Smooth muscle cell (in vitro differentiated cells): Measurements from ENCODE around the gene SLC35A2. TPM values are rescaled to one million over a fixed set of nuclear protein-coding genes. Genes with fewer than 3 reads are reported as not detected.

Source experiments
- DNase-seq: peaks from one replicate; lab custom pipeline; 2025; ENCODE audit not compliant: unreplicated experiment; lab: John Stamatoyannopoulos, UW
- H2AFZ ChIP-seq: fragments of 200-600 bp; sonication (generic); 2 replicates; pipeline ENCODE4 v1.6.0; 2016; ENCODE audit warnings: antibody characterized with exemption, low read depth, mild to moderate bottlenecking
- H3F3A ChIP-seq: fragments of 200-600 bp; sonication (generic); 2 replicates; pipeline ENCODE4 v1.6.0; 2017; ENCODE audit warnings: antibody characterized with exemption, low read depth
- H3K27ac ChIP-seq: fragments of 200-600 bp; sonication (generic); 2 replicates; pipeline ENCODE4 v1.5.1; 2016; ENCODE audit warnings: low read depth, mild to moderate bottlenecking
- H3K27me3 ChIP-seq: fragments of 200-600 bp; sonication (generic); 2 replicates; pipeline ENCODE4 v1.6.1; 2016; ENCODE audit warnings: low read depth, mild to moderate bottlenecking
- H3K36me3 ChIP-seq: fragments of 200-600 bp; sonication (generic); 2 replicates; pipeline ENCODE4 v1.5.1; 2016; ENCODE audit warnings: low read depth
- H3K4me1 ChIP-seq: fragments of 200-600 bp; sonication (generic); 2 replicates; pipeline ENCODE4 v1.5.1; 2016; ENCODE audit warnings: low read depth
- H3K4me2 ChIP-seq: fragments of 200-600 bp; sonication (generic); 2 replicates; pipeline ENCODE4 v1.6.0; 2016; ENCODE audit warnings: mild to moderate bottlenecking
- H3K4me3 ChIP-seq: fragments of 200-600 bp; sonication (generic); 2 replicates; pipeline ENCODE4 v1.5.1; 2016; ENCODE audit warnings: mild to moderate bottlenecking
- H3K79me2 ChIP-seq: fragments of 200-600 bp; sonication (generic); 2 replicates; pipeline ENCODE4 v1.6.0; 2016; ENCODE audit warnings: low read depth, mild to moderate bottlenecking
- H3K9ac ChIP-seq: fragments of 200-600 bp; sonication (generic); 2 replicates; pipeline ENCODE4 v1.6.0; 2016; ENCODE audit warnings: low read depth
- H3K9me3 ChIP-seq: fragments of 200-600 bp; sonication (generic); replicated peaks from 2 replicates; pipeline ENCODE4 v1.5.1; 2016; ENCODE audit warnings: low read depth
- H4K20me1 ChIP-seq: fragments of 200-600 bp; sonication (generic); 2 replicates; pipeline ENCODE4 v1.6.0; 2016; ENCODE audit warnings: low read depth
- CTCF ChIP-seq: fragments of 200-600 bp; sonication (generic); IDR thresholded peaks from 2 replicates; pipeline ENCODE4 v1.5.1; 2017; ENCODE audit warnings: borderline replicate concordance, mild to moderate bottlenecking, antibody characterized with exemption; ENCODE audit not compliant: insufficient read depth, poor library complexity, severe bottlenecking
- WGBS: methylation state at CpG from one replicate; pipeline ENCODE4 v1.1.7; 2016; ENCODE audit warnings: low lambda C conversion rate; 5-methylcytosine and 5-hydroxymethylcytosine counted together
- polyA plus RNA-seq: library from polyadenylated mRNA; unstranded; fragments of >200 nt; fragmentation: Nextera tagmentation; extraction: Ambion mirVana; gene quantifications from 2 replicates; pipeline ENCODE4 v1.2.1, GENCODE V29; 2016
- total RNA-seq: library from RNA; depleted of rRNA; stranded (reverse); fragments of >200 nt; gene quantifications from 2 replicates; pipeline ENCODE4 v1.2.3, GENCODE V29; 2014

The SLC35A2 gene
- total and polyA plus RNA-seq, 2 experiments from 2014 or later, result 72.0 to 98.2 TPM

- H3K4me3 ChIP-seq, result no peak overlapping the region
- H3K27ac ChIP-seq, result no peak overlapping the region
- peaks cover 7% of the 10 kb centered on the region for H3K79me2 ChIP-seq
- no peak overlapping the region for H3K9ac ChIP-seq
- peaks cover 43% of the 10 kb centered on the region for H4K20me1 ChIP-seq
- no peaks in the 10 kb centered on the region for H3F3A ChIP-seq
- no peak for TF ChIP-seq CTCF
- no peaks in the 10 kb centered on the region for H3K4me1 ChIP-seq
- WGBS, result 92% methylated on average over 14 of the region's 14 CpGs
- DNase-seq, result no peak
- no peaks in the 10 kb centered on the region for H3K36me3 ChIP-seq
- H2AFZ ChIP-seq, result no peak overlapping the region
- H3K27me3 ChIP-seq, result no peaks in the 10 kb centered on the region
- H3K4me2 ChIP-seq, result no peak overlapping the region
- no peaks in the 10 kb centered on the region for H3K9me3 ChIP-seq
These were observed 8.7 kb downstream of the SLC35A2 start for GRCh38 chrX:48902776-48903175.

- H3K79me2 ChIP-seq, result peaks cover 3% of the 10 kb centered on the region
- H3K9me3 ChIP-seq, result no peaks in the 10 kb centered on the region
- TF ChIP-seq CTCF, result no peak
- no peak overlapping the region for H3K9ac ChIP-seq
- no peak overlapping the region for H3K4me2 ChIP-seq
- H2AFZ ChIP-seq, result no peak overlapping the region
- no peak overlapping the region for H3K4me3 ChIP-seq
- no peak for DNase-seq
- H4K20me1 ChIP-seq, result peaks cover 36% of the 10 kb centered on the region
- H3K36me3 ChIP-seq, result no peaks in the 10 kb centered on the region
- no peaks in the 10 kb centered on the region for H3F3A ChIP-seq
- H3K27me3 ChIP-seq, result no peaks in the 10 kb centered on the region
- no peaks in the 10 kb centered on the region for H3K4me1 ChIP-seq
- 97% methylated on average over 20 of the region's 20 CpGs for WGBS
- H3K27ac ChIP-seq, result no peak overlapping the region
These were observed 9.3 kb downstream of the SLC35A2 start for GRCh38 chrX:48902135-48902534.

GRCh38 chrX:48901069-48901468 lies 10.4 kb downstream of the SLC35A2 start:
- no peak overlapping the region for H3K4me2 ChIP-seq
- no peak overlapping the region for H3K9ac ChIP-seq
- DNase-seq, result no peak
- H3K36me3 ChIP-seq, result no peaks in the 10 kb centered on the region
- WGBS, result 87% methylated on average over 7 of the region's 7 CpGs
- no peaks in the 10 kb centered on the region for H3K9me3 ChIP-seq
- H3K27ac ChIP-seq, result no peak overlapping the region
- TF ChIP-seq CTCF, result no peak
- H3K27me3 ChIP-seq, result no peaks in the 10 kb centered on the region
- peaks cover 3% of the 10 kb centered on the region for H3K79me2 ChIP-seq
- peaks cover 33% of the 10 kb centered on the region for H4K20me1 ChIP-seq
- H3K4me3 ChIP-seq, result no peak overlapping the region
- no peak overlapping the region for H2AFZ ChIP-seq
- H3F3A ChIP-seq, result no peaks in the 10 kb centered on the region
- H3K4me1 ChIP-seq, result peaks cover 5% of the 10 kb centered on the region

- H3K4me2 ChIP-seq, result no peak overlapping the region
- H3K9ac ChIP-seq, result no peak overlapping the region
- H3K27me3 ChIP-seq, result no peaks in the 10 kb centered on the region
- H3K79me2 ChIP-seq, result peaks cover 3% of the 10 kb centered on the region
- no peak for TF ChIP-seq CTCF
- no peak overlapping the region for H2AFZ ChIP-seq
- no peak overlapping the region for H3K27ac ChIP-seq
- H3K9me3 ChIP-seq, result no peaks in the 10 kb centered on the region
- H4K20me1 ChIP-seq, result peaks cover 17% of the 10 kb centered on the region
- no peaks in the 10 kb centered on the region for H3F3A ChIP-seq
- WGBS, result 94% methylated on average over 8 of the region's 8 CpGs
- H3K4me3 ChIP-seq, result no peak overlapping the region
- H3K36me3 ChIP-seq, result no peaks in the 10 kb centered on the region
- H3K4me1 ChIP-seq, result peaks cover 5% of the 10 kb centered on the region
- no peak for DNase-seq
These were observed 12.4 kb downstream of the SLC35A2 start for GRCh38 chrX:48899078-48899410.
